Memory B cell (primary cell): ENCODE results near the gene SIRPD.

Experiments used
- ATAC-seq: fragments of 150-1000 bp; cut with Tn5 transposase; 2 replicates; pipeline ENCODE4 v1.10.0; 2021; ENCODE audit warnings: low read depth, mild to moderate bottlenecking, moderate library complexity
- DNase-seq, 2 donors: peaks; one replicate each; pipeline ENCODE4 v3.0.0; 2022; ENCODE audit warnings: low spot score in 2 of 2
- H3K27ac Mint-ChIP-seq: one replicate; pipeline ENCODE4 v1.8.0; 2022; ENCODE audit warnings: mild to moderate bottlenecking, moderate library complexity, mixed read lengths
- H3K27me3 Mint-ChIP-seq: one replicate; pipeline ENCODE4 v1.8.0; 2022; ENCODE audit warnings: mixed read lengths
- H3K36me3 Mint-ChIP-seq: one replicate; pipeline ENCODE4 v1.8.0; 2022; ENCODE audit warnings: mild to moderate bottlenecking, mixed read lengths
- H3K4me1 Mint-ChIP-seq: one replicate; pipeline ENCODE4 v1.8.0; 2022; ENCODE audit warnings: mixed read lengths
- H3K4me3 Mint-ChIP-seq: one replicate; pipeline ENCODE4 v1.8.0; 2022; ENCODE audit warnings: mild to moderate bottlenecking, moderate library complexity, mixed read lengths
- H3K9me3 Mint-ChIP-seq: one replicate; pipeline ENCODE4 v1.8.0; 2022; ENCODE audit warnings: mixed read lengths

Gene SIRPD

DNA sequence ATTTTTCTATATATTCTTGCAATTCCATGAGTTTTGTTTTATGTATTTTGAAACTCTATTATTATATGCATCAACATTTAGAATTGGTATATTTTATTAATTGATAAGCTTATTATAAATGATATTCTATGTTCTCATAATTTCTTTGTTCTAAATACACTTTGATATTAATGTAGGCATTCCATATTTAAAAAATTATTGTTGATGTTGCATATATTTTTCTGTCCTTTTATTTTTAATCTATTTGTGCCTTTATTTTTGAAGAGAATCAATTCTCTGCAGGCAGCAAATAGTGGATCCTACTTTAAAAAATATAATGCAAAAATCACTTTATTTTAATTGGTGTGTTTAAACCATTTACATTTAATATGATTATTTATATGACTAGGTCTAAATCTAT, 29.6 kb downstream of the SIRPD start:
- no peaks in the 10 kb centered on the region for H3K27me3 Mint-ChIP-seq
- ATAC-seq (no peak), DNase-seq (no peak)
- no peaks in the 10 kb centered on the region for H3K36me3 Mint-ChIP-seq
- peaks cover 3% of the 10 kb centered on the region for H3K4me1 Mint-ChIP-seq
- H3K27ac Mint-ChIP-seq, result no peak overlapping the region
- H3K4me3 Mint-ChIP-seq, result no peak overlapping the region
- no peaks in the 10 kb centered on the region for H3K9me3 Mint-ChIP-seq

DNA sequence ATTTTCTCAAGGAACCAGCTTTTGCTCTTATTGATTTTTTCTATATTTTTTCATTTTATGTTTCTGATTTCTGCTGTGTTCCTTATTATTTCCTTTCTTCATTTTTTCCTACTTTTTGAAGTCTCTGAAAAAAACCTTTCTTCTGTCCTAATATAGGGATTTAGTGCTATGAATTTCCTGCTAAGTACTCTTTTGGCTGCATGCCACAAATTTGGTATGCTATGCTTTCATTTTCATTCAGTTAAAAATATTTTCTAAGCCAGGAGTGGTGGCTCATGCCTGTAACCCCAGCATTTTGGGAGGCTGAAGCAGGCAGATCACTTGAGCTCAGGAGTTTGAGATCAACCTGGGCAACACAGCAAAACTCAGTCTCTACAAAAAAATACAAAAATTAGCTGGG, 30.6 kb downstream of the SIRPD start:
- no peak for DNase-seq
- H3K9me3 Mint-ChIP-seq, result no peaks in the 10 kb centered on the region

DNA sequence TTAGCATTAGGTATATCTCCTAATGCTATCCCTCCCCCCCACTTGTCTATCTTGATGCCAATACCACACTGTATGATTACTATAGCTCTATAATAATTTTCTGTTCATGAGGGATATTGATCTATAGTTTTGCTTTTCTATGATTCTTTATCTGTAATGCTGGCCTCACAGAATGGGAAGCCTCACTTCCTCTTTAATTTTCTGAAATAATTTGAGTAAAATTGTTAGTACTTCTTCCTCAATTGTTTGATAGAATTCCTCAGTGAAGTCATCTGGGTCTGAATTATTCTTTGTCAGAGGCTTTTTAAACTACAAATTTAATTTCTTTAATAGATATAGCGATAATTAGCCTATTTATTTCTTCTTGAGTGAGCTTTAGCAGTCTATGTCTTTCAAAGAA, 31.2 kb downstream of the SIRPD start:
- peaks cover 7% of the 10 kb centered on the region for H3K4me1 Mint-ChIP-seq
- H3K36me3 Mint-ChIP-seq, result no peaks in the 10 kb centered on the region
- H3K27me3 Mint-ChIP-seq, result peaks cover 2% of the 10 kb centered on the region
- H3K4me3 Mint-ChIP-seq, result no peak overlapping the region
- no peak for ATAC-seq
- no peaks in the 10 kb centered on the region for H3K9me3 Mint-ChIP-seq
- DNase-seq, result no peak
- no peak overlapping the region for H3K27ac Mint-ChIP-seq

More for the DNA sequence above, 30.6 kb downstream of the SIRPD start:
- H3K4me3 Mint-ChIP-seq, result no peak overlapping the region
- ATAC-seq, result no peak
- H3K4me1 Mint-ChIP-seq, result peaks cover 3% of the 10 kb centered on the region
- peaks cover 2% of the 10 kb centered on the region for H3K27me3 Mint-ChIP-seq
- no peak overlapping the region for H3K27ac Mint-ChIP-seq
- H3K36me3 Mint-ChIP-seq, result no peaks in the 10 kb centered on the region

DNA sequence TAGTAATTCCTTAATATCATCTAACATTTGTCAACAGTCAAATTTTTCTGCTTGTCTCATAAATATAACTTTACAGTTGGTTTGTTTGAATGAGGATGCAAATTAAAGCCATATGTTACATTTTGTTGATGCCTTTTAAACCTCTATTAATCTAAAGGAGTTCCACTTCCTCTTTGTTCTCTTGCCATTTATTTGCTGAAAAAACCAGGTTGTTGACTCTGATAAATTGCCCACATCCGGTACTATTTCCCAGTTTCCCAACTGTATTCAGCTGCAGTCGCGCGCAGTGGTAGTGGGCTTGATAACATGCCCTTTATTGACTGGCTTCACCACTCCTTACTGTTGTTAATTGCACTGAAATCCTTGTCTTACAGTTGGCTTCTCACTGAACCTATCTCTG, 33.5 kb downstream of the SIRPD start:
- H3K27me3 Mint-ChIP-seq, result peaks cover 6% of the 10 kb centered on the region
- H3K9me3 Mint-ChIP-seq, result no peaks in the 10 kb centered on the region
- H3K4me1 Mint-ChIP-seq, result peaks cover 16% of the 10 kb centered on the region
- no peaks in the 10 kb centered on the region for H3K36me3 Mint-ChIP-seq
- H3K4me3 Mint-ChIP-seq, result no peak overlapping the region
- H3K27ac Mint-ChIP-seq, result no peak overlapping the region
- ATAC-seq (peak; percentile 70), DNase-seq (no peak)

DNA sequence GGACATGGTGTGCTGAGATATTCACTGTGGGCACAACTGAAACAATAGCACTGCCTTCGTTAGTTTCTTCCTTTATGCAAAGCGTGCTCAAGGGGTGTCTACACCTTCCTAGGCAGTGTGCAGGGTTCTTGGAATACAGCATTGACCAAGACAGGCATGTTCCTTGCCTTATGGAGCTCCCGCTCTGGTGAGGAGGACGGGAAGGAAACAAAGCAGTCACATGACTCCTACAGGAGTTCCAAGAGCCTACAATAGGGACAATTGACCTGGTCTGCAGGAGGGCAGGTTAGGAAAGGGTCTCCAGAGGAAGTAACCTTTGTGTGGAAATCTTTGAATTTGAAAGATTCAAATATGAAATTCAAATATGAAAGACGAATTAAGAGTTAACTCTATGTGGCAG, 40.5 kb downstream of the SIRPD start:
- ATAC-seq, result no peak
- no peak overlapping the region for H3K27ac Mint-ChIP-seq
- no peak overlapping the region for H3K4me3 Mint-ChIP-seq
- no peaks in the 10 kb centered on the region for H3K36me3 Mint-ChIP-seq
- DNase-seq, result no peak
- H3K27me3 Mint-ChIP-seq, result peaks cover 10% of the 10 kb centered on the region
- H3K4me1 Mint-ChIP-seq, result peaks cover 15% of the 10 kb centered on the region
- peaks cover 5% of the 10 kb centered on the region for H3K9me3 Mint-ChIP-seq

DNA sequence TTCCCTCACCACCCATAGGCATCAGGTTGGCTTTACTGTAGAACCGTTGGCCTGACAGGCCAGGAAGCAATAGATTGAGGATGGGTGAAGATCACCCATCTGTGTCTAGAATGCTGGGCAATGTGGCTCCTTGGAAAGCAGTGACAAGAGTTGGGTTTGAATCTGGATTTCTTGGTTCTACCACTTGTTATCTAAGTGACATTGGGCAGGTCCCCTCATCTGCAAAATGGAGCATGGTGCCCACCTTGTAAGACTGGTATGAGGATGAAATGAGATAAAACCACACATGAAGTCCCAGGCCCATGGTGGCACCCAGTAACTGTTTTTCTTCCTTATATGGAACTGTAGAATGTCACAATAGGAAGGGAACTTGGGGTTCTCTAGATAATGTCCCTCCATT, 43.7 kb downstream of the SIRPD start:
- Mint-ChIP-seq H3K27ac (no peak overlapping the region), H3K9me3 (peaks cover 5% of the 10 kb centered on the region), H3K36me3 (no peaks in the 10 kb centered on the region), H3K4me3 (no peak overlapping the region), H3K4me1 (peaks cover 2% of the 10 kb centered on the region), H3K27me3 (peaks cover 13% of the 10 kb centered on the region)
- ATAC-seq, result no peak
- no peak for DNase-seq

DNA sequence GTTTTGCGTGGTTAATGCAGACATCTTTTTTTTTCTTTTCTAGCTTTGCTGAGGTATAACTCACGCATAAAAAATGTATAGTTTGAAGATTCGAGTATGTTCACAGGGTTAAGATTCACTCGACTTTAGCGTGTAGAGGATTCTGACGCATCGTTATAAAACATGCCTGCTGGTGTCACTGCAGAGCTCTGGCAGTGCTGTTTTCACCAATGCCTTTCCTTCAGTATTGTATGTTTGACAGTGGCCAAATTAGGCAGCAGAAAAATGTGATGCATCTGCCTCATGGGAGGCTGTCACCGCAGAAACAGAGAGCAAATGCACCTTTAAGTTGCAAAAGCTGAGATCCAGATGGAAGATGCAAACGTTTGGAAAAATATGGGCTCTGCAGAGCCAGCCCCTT, 48.3 kb downstream of the SIRPD start:
- ATAC-seq (peak; percentile 81), DNase-seq (no peak)
- Mint-ChIP-seq H3K4me3 (no peak overlapping the region), H3K36me3 (no peaks in the 10 kb centered on the region), H3K27ac (no peak overlapping the region), H3K27me3 (peaks cover 19% of the 10 kb centered on the region), H3K9me3 (peaks cover 5% of the 10 kb centered on the region), H3K4me1 (peaks cover 1% of the 10 kb centered on the region)

DNA sequence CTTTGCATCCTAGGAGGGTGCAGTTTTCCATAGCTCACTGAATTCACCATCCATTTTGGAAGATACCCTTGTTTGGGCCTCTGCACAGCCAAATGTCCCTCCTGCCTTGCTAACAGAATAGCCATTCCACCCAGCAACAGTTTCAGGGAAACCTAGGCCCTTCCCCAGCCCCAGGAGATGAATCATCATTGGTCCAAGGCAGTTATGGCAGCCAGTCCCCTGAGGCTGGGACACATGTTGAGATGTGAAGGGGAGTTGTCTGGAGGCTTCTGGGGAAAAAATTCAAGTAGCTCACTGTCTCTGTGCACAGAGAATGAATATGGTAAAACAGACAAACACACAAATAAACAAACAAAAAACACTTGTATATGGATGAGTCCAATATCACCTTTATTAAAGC, 48.9 kb downstream of the SIRPD start:
- no peak overlapping the region for H3K27ac Mint-ChIP-seq
- H3K4me3 Mint-ChIP-seq, result no peak overlapping the region
- peaks cover 3% of the 10 kb centered on the region for H3K9me3 Mint-ChIP-seq
- peaks cover 18% of the 10 kb centered on the region for H3K27me3 Mint-ChIP-seq
- ATAC-seq (no peak), DNase-seq (no peak)
- no peaks in the 10 kb centered on the region for H3K36me3 Mint-ChIP-seq
- H3K4me1 Mint-ChIP-seq, result peaks cover under 1% of the 10 kb centered on the region

DNA sequence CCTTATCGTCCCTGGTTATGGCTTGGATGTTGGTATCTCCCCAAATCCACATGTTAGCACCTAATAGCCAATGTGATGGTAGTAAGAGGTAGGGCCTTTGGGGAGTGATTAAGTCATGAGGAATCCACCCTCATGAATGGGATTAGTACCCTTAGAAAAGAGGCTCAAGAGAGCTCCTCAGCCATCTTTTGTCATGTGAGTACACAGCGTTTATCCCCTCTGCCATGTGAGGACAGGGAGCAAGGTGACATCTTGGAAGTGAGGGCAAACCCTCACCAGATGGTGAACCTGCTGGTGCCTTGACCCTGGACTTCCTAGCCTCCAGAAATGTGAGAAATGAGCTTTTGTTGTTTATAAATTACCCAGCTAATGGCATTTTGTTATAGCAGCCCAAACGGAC, 50.2 kb downstream of the SIRPD start:
- H3K4me3 Mint-ChIP-seq, result no peak overlapping the region
- H3K9me3 Mint-ChIP-seq, result peaks cover 3% of the 10 kb centered on the region
- ATAC-seq (no peak), DNase-seq (no peak)
- no peak overlapping the region for H3K27ac Mint-ChIP-seq
- peaks cover 2% of the 10 kb centered on the region for H3K4me1 Mint-ChIP-seq
- no peaks in the 10 kb centered on the region for H3K36me3 Mint-ChIP-seq
- H3K27me3 Mint-ChIP-seq, result peaks cover 22% of the 10 kb centered on the region

DNA sequence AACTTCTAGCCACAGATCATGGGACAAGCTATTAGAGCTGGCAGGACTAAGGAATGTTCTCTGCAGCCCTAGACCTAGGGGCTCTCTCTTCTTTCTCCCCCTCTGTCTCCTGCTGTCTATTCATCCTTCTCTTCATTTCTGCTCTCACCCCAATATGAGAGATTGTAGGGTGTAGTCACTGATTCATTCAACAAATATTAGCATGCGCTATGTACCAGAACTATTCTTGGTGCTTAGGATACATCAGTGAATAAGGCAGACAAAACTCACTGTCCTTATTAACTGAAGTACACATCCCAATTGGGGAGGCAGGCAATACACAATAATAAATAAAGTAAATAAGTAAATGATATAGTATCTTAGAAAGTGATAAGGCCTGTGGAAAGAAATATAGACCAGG, 51.6 kb downstream of the SIRPD start:
- H3K4me1 Mint-ChIP-seq, result peaks cover 2% of the 10 kb centered on the region
- no peak overlapping the region for H3K27ac Mint-ChIP-seq
- ATAC-seq (no peak), DNase-seq (no peak)
- H3K4me3 Mint-ChIP-seq, result no peak overlapping the region
- peaks cover 3% of the 10 kb centered on the region for H3K9me3 Mint-ChIP-seq
- no peaks in the 10 kb centered on the region for H3K36me3 Mint-ChIP-seq
- H3K27me3 Mint-ChIP-seq, result peaks cover 15% of the 10 kb centered on the region

DNA sequence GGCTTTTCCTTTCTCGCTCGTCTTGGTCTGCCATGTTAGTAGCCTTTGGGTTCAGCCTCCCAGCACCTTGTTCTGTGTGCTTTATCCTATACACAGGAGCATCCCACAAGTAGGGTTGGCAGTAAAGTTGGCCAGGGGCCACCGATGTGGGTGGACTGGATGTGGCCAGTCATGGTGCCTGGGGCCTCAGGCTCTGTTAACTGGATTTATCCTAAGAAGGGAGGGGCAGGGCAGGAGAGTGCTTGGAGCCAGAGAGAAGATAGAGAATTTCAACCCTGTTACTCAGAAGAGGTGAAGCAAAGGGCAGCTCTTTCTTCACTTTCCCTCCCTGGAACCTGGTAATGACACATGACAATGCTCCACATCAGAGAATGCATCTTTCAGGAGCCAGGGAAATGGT, 52.1 kb downstream of the SIRPD start:
- DNase-seq (no peak), ATAC-seq (no peak)
- Mint-ChIP-seq H3K36me3 (no peaks in the 10 kb centered on the region), H3K27ac (no peak overlapping the region), H3K9me3 (peaks cover 3% of the 10 kb centered on the region), H3K27me3 (peaks cover 18% of the 10 kb centered on the region), H3K4me3 (no peak overlapping the region), H3K4me1 (peaks cover 5% of the 10 kb centered on the region)

DNA sequence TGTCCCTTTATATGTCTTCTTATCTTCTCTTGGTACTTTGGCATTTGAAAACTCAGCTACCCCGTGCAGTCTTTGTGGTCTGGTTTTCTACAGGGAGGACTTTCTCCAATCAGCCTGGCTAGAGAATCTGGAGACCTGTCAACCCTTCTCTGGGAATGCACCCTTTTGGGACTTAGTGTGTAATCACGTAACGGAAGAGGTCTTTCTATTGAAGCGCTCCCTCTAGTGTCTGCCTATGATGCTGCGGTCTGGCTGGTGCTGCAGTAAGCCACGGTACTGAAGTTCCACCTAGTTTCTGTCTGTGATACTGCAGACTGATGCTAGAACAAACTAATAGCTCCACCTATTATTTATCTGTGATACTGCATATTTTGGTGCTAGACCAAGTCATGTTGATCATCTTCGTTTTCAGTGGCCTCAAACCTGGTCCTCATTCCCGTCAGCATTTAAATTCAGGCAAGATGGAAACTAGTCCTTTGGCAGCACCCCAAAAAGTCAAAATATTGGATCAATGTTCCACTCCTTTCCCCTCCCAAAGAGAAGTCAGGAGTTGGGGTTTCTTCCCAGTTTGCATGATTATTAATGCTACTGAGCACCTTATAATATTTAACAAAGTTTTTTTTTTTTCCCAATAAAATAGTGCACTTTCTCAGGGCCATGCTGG, 53.8 kb downstream of the SIRPD start:
- no peaks in the 10 kb centered on the region for H3K36me3 Mint-ChIP-seq
- no peak overlapping the region for H3K27ac Mint-ChIP-seq
- peaks cover 6% of the 10 kb centered on the region for H3K4me1 Mint-ChIP-seq
- H3K4me3 Mint-ChIP-seq, result no peak overlapping the region
- peak; percentile 68 to 79 for DNase-seq
- H3K9me3 Mint-ChIP-seq, result peaks cover 3% of the 10 kb centered on the region
- ATAC-seq, result peak; percentile 100
- H3K27me3 Mint-ChIP-seq, result peaks cover 20% of the 10 kb centered on the region

DNA sequence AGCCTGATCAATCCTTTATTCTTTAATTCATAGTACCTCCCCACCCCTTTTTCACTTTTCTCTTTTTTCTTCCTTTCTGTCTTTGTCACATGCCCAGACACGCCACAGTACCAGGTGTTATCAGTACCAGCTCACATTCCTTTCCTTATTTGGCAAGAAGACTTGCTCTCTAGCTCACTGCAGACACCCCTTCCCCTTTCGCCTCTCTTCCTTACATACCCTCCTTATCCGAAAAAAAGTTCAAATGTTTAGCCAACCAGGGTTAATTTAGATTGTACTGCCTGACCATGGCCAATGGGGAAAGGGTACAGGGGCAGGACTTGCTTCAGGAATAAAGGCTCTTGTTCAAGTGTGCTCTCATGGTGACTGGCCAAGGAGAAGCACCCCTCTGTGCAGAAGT, 57.0 kb downstream of the SIRPD start:
- Mint-ChIP-seq H3K9me3 (peaks cover 3% of the 10 kb centered on the region), H3K4me1 (peaks cover 6% of the 10 kb centered on the region), H3K4me3 (no peak overlapping the region), H3K27me3 (peaks cover 14% of the 10 kb centered on the region), H3K27ac (no peak overlapping the region), H3K36me3 (no peaks in the 10 kb centered on the region)
- ATAC-seq, result no peak
- DNase-seq, result no peak

DNA sequence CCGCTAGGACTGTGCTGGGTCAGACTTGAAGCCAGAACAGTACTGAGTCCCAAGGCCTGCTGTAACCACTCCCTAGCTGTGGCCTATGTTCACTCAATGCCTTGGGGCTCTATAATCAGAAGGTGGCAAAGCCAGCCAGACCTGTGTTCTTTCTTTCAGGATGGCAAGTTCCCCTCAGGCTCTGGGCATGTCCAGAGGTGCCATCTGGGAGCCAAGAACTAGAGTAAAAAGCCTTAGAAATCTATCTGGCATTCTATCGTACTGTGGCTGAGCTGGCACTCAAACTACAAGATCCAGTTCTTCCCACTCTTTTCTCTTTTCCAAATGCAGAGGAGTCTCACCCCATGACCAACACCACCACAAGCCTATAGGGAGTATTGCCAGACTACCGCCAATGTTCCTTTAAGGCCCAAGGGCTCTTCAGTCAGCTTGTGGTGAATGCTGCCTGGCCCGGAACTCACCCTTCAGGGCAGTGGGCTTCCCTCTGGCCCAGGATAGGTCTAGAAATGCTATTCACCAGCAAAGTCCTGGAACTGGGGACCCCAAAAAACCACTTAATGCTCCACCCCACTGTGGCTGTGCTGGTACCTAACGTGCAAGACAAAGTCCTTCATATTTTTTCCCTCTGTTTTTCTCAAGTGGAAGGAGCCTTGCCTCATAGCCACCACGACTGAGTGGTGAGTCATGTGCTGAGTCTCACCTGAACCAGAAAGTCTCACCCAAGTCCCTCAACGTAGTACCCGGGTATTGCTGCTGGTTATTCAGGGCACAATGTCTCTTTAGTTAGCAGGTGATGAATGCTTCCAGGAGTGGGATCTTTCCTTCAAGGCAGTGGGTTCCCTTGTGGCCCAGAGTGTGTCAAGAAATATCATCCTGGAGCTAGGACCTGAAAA, 57.7 kb downstream of the SIRPD start:
- ATAC-seq (no peak), DNase-seq (no peak)
- Mint-ChIP-seq H3K27ac (no peak overlapping the region), H3K4me1 (peaks cover 11% of the 10 kb centered on the region), H3K36me3 (no peaks in the 10 kb centered on the region), H3K4me3 (no peak overlapping the region), H3K9me3 (peaks cover 3% of the 10 kb centered on the region), H3K27me3 (peaks cover 14% of the 10 kb centered on the region)
